Esophagus squamous epithelium (tissue), 5 donors: ENCODE results near the gene CCDC201. TPM values are rescaled to one million over a fixed set of nuclear protein-coding genes. Genes with fewer than 3 reads are reported as not detected.
"Not testable (repeated sequence)": the region's sequence is repeated elsewhere in the genome, so short reads cannot be mapped to it uniquely, and the experiment has no call there.

ENCODE experiments used
- DNase-seq: peaks from one replicate; lab custom pipeline; 2025; lab: John Stamatoyannopoulos, UW
- H3K27ac ChIP-seq, 4 donors: fragments of 200-600 bp; sonication (generic); one replicate each; pipeline ENCODE4 v1.5.1; 2016 to 2019; ENCODE audit warnings: mild to moderate bottlenecking in 1 of 4
- H3K27me3 ChIP-seq, 4 donors: fragments of 200-600 bp; sonication (generic); 1 replicate in 3 of 4; 2 replicates in 1 of 4; pipeline versions ENCODE4 v1.5.1 to v1.6.0; 2017 to 2021; ENCODE audit warnings: antibody characterized with exemption in 1 of 4
- H3K36me3 ChIP-seq, 3 donors: fragments of 200-600 bp; sonication (generic); one replicate each; pipeline ENCODE4 v1.5.1; 2016 to 2019
- H3K4me1 ChIP-seq, 3 donors: fragments of 200-600 bp; sonication (generic); one replicate each; pipeline ENCODE4 v1.5.1; 2017 to 2019
- H3K4me3 ChIP-seq, 4 donors: fragments of 200-600 bp; sonication (generic); 1 replicate in 3 of 4; 2 replicates in 1 of 4; pipeline ENCODE4 v1.5.1; 2016 to 2019; ENCODE audit warnings: mild to moderate bottlenecking in 2 of 4, moderate library complexity in 1 of 4
- H3K9me3 ChIP-seq, 3 donors: fragments of 200-600 bp; sonication (generic); one replicate each; pipeline ENCODE4 v1.5.1; 2016 to 2019
- CTCF ChIP-seq, 6 experiments: fragments of 450-650 bp in 4 of 6; fragments of 200-600 bp in 2 of 6; sonication (generic) in 2 of 6; IDR thresholded peaks; one replicate each; pipeline ENCODE4 v1.5.1; 2016 to 2019; ENCODE audit warnings: antibody characterized with exemption in 6 of 6, mild to moderate bottlenecking in 4 of 6, moderate library complexity in 4 of 6
- POLR2A ChIP-seq, 4 donors: fragments of 450-650 bp; IDR thresholded peaks; one replicate each; pipeline ENCODE4 v1.6.1; 2017; ENCODE audit warnings: antibody characterized with exemption in 4 of 4, mild to moderate bottlenecking in 4 of 4, moderate library complexity in 3 of 4
- WGBS, 2 donors: methylation state at CpG; one replicate each; pipeline ENCODE4 v1.1.5; 2018; 5-methylcytosine and 5-hydroxymethylcytosine counted together
- intact Hi-C: fragments of 100-400 bp; cut with DNase I; formaldehyde crosslinking; loops from one replicate; pipeline ENCODE4 v1.15.0; 2022
- total RNA-seq, 4 donors: library from RNA; depleted of rRNA; stranded (reverse); fragments of >200 nt; gene quantifications; one replicate each; pipeline ENCODE4 v1.1.0, GENCODE V29; 2016
- donor health status: DM: yes; HTN: yes; CAD: no.

Gene CCDC201
- total RNA-seq, 4 donors from 2014 or later, result not detected

- peaks cover 0 to 13% (median 0%) of the 10 kb centered on the region in 4 donors for H3K27me3 ChIP-seq
- DNase-seq, result no peak
- TF ChIP-seq POLR2A (IDR thresholded peaks at IDR 0.05) (no peak), CTCF (IDR thresholded peaks at IDR 0.05) (no peak)
- H3K4me3 ChIP-seq, result no peak overlapping the region
- no peaks in the 10 kb centered on the region for H3K4me1 ChIP-seq
- intact Hi-C loops, result no loop called here
- no peaks in the 10 kb centered on the region for H3K9me3 ChIP-seq
- WGBS, 2 donors, result 35 to 45% methylated on average over 4 of the region's 4 CpGs
- no peak overlapping the region for H3K27ac ChIP-seq
- H3K36me3 ChIP-seq, result no peaks in the 10 kb centered on the region
These were observed 3.5 kb downstream of the CCDC201 start for GRCh38 chr7:45869426-45869825.

GRCh38 chr7:45867471-45867870, 5.4 kb downstream of the CCDC201 start:
- WGBS, 2 donors, result 79 to 93% methylated on average over 2 of the region's 2 CpGs
- no peak for DNase-seq
- H3K4me3 ChIP-seq, result no peak overlapping the region
- no peaks in the 10 kb centered on the region for H3K36me3 ChIP-seq
- no peaks in the 10 kb centered on the region for H3K4me1 ChIP-seq
- intact Hi-C loops, result no loop called here
- no peaks in the 10 kb centered on the region for H3K9me3 ChIP-seq
- peaks cover 0 to 30% (median 0%) of the 10 kb centered on the region in 4 donors for H3K27me3 ChIP-seq
- no peak overlapping the region for H3K27ac ChIP-seq
- no peak for TF ChIP-seq CTCF (IDR thresholded peaks at IDR 0.05)
- no peak for TF ChIP-seq POLR2A (IDR thresholded peaks at IDR 0.05)

- Histone ChIP-seq H3K36me3 (no peaks in the 10 kb centered on the region), H3K4me3 (no peak overlapping the region), H3K4me1 (no peaks in the 10 kb centered on the region), H3K27me3 (peaks cover 0 to 41% (median 0%) of the 10 kb centered on the region in 4 donors), H3K27ac (no peak overlapping the region), H3K9me3 (no peaks in the 10 kb centered on the region)
- 50 to 60% methylated on average over 1 to 4 of the region's 13 CpGs for WGBS, 2 donors
- intact Hi-C loops, result no loop called here
- TF ChIP-seq CTCF (IDR thresholded peaks at IDR 0.05) (no peak), POLR2A (IDR thresholded peaks at IDR 0.05) (no peak)
- DNase-seq, result no peak
These were observed 7.1 kb downstream of the CCDC201 start for GRCh38 chr7:45865594-45866410.

GRCh38 chr7:45863715-45864114, 9.2 kb downstream of the CCDC201 start:
- Histone ChIP-seq H3K9me3 (no peaks in the 10 kb centered on the region), H3K27ac (no peak overlapping the region), H3K36me3 (no peaks in the 10 kb centered on the region), H3K4me1 (no peaks in the 10 kb centered on the region), H3K4me3 (no peak overlapping the region), H3K27me3 (peaks cover 0 to 41% (median 0%) of the 10 kb centered on the region in 4 donors)
- WGBS, 2 donors, result 61 to 69% methylated on average over 5 to 8 of the region's 9 CpGs
- TF ChIP-seq POLR2A (IDR thresholded peaks at IDR 0.05), result no peak
- TF ChIP-seq CTCF (IDR thresholded peaks at IDR 0.05), result no peak
- intact Hi-C loops, result no loop called here
- no peak for DNase-seq

GRCh38 chr7:45856888-45857287, 16.0 kb downstream of the CCDC201 start:
- H3K4me3 ChIP-seq, H3K4me1 ChIP-seq, H3K36me3 ChIP-seq, DNase-seq, H3K27ac ChIP-seq, H3K27me3 ChIP-seq, intact Hi-C loops, H3K9me3 ChIP-seq: not testable (repeated sequence)
- 91 to 97% methylated on average over 4 of the region's 4 CpGs for WGBS, 2 donors

- H3K4me1 ChIP-seq, H3K9me3 ChIP-seq, H3K27ac ChIP-seq, intact Hi-C loops, H3K36me3 ChIP-seq, H3K4me3 ChIP-seq, H3K27me3 ChIP-seq, DNase-seq: not testable (repeated sequence)
- WGBS, 2 donors, result 18 to 37% methylated on average over 2 of the region's 3 CpGs
These were observed 17.2 kb downstream of the CCDC201 start for GRCh38 chr7:45855680-45856079.

- H3K4me3 ChIP-seq, intact Hi-C loops, H3K27ac ChIP-seq, H3K9me3 ChIP-seq, H3K4me1 ChIP-seq, H3K36me3 ChIP-seq, DNase-seq, H3K27me3 ChIP-seq: not testable (repeated sequence)
- 70 to 76% methylated on average over 7 of the region's 8 CpGs for WGBS, 2 donors
These were observed 19.4 kb downstream of the CCDC201 start for GRCh38 chr7:45853491-45853890.

GRCh38 chr7:45852984-45853383, 19.9 kb downstream of the CCDC201 start:
- WGBS, 2 donors, result 55 to 59% methylated on average over 10 of the region's 10 CpGs
- H3K4me3 ChIP-seq, H3K4me1 ChIP-seq, H3K9me3 ChIP-seq, H3K27ac ChIP-seq, DNase-seq, H3K36me3 ChIP-seq, H3K27me3 ChIP-seq, intact Hi-C loops: not testable (repeated sequence)

- DNase-seq, H3K4me3 ChIP-seq, H3K27ac ChIP-seq, intact Hi-C loops, H3K4me1 ChIP-seq, H3K27me3 ChIP-seq, H3K36me3 ChIP-seq, H3K9me3 ChIP-seq: not testable (repeated sequence)
- 93 to 100% methylated on average over 3 of the region's 6 CpGs for WGBS, 2 donors
These were observed 24.1 kb downstream of the CCDC201 start for GRCh38 chr7:45848734-45849133.
